Endometrium (tissue), 2 donors: ENCODE measurements around the gene CHD6.

Experiments
- FAIRE-seq: peaks from 2 replicates; lab custom pipeline; 2012; peaks lifted over from hg19 to GRCh38; lab: Jason Lieb, UNC
- donor health status: control.
- donor health status: control.

CHD6 gene

DNA sequence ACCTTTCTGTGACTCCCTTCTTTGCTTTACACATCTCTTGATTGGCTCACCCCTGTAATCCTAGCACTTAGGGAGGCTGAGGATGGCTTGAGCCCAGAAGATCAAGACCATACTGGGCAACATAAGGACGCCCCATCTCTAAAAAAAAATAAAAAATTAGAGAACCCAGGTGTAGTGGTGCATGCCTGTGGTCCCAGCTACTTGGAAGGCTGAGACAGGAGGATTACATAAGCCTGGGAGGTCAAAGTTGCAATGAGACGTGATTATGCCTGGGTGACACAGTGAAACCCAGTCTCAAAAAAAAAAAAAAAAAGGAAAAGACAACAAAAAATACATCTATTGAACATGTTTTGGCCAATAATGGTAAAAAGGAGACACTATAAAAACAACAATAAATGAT, 37.8 kb downstream of the CHD6 start:
- no peak for FAIRE-seq

DNA sequence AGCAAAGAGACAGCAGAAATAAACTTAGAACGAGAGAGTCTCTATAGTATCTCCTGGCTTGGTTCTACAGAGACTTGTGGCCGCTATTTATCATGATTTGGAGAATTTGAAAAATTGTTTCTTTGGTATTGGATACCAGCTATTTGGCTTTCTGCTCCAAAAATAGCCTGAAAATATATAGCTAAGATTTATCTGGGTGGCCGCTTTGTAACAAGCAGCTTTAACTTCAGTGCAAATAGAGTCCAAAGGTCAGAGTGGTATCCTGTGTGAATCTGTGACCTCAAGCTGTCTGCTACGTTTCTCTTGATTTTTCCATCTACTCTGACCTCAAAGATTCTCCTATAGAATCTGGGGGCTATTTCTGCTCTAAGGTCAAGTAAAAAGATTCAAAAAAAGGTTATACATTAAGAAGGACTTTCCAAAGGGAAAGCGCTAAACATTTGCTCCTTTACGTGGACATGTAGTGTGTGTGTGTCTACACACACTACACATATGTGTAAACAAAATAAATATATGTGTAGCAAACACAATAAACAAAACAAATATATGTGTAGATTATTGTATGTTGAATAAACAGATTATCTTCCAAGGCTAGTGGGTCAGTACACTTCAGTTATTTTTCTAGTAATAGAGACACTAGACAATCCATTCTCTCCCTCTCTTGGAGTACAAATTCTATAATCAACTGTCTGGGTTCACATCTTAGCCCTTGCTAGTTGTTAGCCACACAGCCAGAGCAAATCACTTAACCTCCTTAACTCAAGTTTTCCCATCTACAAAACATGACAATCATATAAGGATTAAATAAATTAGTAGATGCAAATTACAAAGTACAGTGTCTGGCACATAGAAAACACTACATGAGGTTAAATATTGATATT, 40.8 kb downstream of the CHD6 start:
- FAIRE-seq = no peak

DNA sequence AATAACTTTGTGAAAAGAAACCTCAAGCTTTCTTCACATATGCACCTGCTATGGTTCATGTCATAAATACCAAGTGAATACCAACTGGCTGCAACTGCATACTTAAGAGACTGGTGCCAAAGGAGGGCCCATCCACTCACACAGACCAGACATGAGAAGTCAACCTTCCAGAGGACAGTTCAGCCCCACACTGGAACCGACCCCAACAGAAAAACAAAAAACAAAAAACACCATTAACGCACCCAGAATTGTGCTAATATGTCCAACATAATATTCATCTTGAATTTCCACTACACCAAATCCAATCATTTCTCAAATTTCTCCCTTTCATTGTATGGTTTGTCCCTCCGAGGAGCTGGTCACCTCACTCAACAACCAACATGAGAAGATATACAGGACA, 42.8 kb downstream of the CHD6 start:
- FAIRE-seq = no peak

DNA sequence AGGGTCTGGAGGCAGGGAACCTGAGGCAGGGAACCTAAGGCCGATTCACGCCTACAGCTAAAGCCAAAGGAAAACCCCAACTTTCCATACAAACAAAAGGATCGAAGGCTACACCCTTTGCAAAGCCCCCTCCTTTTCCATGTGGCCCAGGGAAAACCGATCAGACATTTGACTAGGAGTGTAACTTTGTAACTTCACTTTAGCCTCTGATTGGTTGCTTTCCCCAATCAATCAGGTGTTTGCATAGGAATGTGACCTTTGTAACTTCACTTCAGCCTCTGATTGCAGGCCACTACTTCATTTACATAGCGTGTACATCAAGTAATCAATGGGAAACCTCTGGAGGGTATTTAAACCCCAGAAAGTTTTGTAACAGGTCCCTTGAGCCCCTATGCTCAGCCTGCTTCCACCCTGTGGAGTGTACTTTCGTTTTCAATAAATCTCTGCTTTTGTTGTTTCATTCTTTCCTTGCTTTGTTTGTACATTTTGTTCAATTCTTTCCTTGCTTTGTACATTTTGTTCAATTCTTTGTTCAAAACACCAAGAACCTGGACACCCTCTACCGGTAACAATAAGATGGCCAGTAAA, 43.3 kb downstream of the CHD6 start:
- no peak for FAIRE-seq

DNA sequence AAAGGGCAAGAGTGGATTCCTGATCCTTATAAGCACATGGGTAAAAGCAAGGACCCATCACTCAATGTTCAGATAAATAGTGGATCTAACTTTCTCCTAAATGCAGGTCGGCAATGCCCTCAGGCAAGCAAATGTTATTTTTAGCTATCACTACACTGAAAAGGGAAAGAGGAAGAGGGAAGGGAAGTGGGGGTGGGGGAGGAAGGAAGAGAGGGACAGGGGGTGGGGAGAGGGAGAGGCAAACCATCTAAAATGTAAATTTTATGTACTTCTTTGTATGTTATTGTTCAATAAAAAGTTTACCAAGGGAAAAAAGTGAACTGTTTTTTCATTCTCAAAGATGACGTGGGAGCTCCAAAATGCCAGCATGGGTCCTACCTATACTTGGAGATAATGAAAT, 44.2 kb downstream of the CHD6 start:
- FAIRE-seq = no peak

DNA sequence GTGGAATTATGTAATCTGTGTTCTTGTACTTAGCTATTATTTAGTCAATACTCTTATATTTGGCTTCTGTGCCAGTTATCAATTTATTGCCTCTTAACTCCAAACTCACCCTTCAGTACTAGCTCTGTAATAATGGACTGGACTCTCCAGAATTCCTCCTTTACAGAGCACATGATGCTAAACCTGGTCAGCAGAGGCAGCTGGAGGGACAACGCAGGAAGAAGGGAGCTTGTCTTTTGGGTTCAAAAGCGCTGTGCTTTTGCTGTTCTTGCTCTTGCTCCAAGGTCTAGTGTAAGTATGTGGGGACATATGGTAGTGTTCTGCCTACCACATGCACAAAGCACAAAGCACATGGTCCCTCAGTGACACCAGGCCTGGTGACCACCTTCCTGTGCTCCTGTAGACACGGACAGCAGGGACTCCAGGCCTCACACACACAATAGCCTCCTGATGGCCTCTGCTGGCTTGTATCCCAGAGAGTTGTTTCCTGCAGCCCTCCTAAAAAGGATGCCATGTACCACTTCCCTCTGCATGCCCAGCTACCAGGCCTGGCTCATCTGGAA, 46.1 kb downstream of the CHD6 start:
- no peak for FAIRE-seq

DNA sequence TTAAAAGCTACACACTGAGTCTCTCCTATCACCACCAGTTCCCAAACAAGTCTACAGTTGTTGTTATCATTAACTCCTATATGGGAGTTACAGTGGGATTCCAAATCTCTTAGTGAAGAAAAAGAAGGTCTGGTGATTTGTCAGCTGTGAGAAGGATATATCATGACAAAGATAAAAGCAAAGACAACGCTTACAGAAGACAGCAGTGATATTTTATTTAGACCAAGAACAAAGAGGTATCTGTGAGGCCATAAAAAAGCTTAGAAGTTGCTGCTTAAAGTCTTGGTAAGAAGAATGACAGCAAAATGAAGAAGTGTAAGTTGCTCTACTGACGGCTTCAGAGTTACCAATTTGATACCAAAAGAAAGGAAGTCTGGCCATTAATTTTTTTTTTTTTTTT, 47.2 kb downstream of the CHD6 start:
- FAIRE-seq = no peak

DNA sequence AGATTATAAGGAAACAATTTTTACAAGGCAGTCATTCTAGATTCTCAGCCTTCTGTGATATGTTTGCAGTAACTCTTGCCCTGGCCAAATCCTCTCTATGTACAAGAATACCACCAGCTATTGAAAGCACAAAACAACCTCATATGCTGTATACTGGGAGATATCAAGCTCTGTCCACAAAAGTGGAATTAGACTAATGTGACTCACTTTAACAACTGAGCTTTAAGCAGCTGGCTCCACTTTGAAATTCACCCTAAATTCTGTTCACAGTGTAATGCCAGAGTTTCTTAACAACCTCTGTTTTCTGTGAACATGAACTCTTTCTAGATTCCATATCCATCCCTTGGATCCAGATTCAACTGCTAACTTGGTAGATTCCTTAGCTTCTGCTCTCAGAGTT, 47.6 kb downstream of the CHD6 start:
- no peak for FAIRE-seq

DNA sequence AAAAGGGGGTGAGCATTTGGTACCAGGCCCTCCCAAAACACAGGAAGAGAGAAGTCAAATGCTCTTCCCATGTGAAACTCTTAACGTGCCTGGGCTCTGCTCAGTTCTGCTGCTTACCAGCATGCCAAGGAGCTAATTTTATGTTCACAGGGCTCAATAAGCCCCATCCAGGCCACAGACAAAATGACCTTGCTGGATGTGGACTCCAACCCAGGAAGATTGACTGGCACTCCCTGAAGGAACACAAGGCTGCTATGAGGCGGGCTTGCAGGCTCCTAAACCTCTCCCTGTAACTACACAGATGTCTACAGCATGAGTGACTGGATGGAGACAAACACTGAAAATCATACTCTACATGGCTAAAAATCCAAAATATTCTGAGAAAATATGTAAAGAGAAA, 50.6 kb downstream of the CHD6 start:
- FAIRE-seq = no peak

DNA sequence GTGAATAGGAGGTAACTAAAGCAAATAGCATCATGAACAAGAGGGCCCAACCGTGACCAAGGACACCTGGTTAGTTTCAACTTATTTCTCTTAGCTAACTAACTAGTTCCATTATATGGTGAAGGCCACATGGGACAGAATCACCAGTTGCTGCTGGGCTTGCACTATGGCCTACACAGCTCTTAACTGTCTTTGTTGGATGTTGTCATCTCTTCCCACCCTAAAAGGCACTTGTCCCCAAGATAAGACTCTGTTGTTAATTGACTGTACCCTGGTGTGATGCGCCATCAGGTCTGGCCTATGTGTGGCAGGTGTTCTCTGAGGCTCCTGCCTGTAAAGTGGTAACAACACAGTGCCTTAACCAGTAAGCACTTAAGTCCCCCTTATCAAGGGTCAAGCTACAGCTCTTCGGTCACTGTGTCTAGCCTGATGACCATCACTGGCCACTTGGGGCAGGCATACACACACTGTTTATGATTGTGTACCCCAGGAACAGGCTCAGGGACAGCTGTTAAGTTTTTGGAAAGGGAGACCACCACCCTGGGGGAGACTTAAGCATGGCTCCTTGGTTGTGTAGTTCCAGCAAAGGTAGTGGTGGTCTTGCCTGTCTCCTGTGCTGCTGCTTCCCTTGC, 51.2 kb downstream of the CHD6 start:
- FAIRE-seq = no peak

DNA sequence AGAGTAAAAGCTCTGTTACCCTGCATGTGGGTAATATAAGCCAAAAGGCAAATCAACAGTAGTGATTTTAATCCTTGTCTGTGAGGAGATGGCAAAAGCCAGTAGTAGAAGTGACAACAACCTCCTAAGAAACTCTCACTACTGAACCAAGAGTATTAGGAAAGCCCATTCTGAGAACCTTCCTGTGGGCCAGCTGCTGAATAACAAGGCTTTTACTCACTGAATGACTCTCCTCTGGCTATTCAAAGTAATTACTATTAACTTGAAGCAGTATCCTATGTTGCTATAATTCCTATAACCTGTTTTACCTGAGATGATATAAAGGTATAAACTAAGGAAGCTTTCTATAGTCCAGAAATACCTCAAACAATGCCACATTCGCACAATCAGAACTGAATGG, 55.1 kb downstream of the CHD6 start:
- FAIRE-seq = no peak

DNA sequence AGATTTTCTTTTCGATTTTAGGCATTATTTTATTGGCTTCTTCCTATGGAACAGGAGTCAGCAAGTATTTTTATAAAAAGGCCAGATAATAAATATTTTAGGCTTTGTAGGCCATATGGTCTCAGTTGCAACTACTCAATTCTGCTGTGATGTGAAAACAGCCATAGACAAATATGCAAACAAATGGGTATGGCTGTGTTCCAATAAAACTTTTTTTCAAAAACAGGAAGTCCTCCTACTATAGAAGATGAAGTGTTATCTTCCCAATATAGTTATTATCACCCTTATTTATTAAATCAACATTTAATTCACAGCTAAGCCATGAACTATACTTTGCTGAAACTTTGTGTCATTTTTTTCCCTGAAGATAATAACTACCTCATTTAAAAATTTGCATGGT, 57.2 kb downstream of the CHD6 start:
- FAIRE-seq = no peak

DNA sequence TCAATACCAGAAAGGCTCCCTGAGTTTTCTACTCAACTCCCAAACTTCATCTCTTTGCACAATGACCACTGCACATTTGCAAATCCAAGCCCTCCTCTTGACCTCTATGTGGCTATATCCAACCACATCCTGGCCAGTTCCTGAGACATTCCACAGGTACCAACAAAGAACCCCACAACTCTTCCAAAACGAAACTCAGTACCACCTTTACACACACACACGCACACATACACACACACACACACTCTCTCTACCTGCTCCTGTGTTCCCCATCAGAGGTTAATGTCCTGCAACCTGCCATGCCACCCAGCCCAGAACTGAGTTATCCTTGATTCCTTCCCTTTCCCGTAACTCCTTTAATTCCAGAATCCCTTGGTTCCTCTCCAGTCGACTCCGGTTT, 58.5 kb downstream of the CHD6 start:
- FAIRE-seq = no peak

DNA sequence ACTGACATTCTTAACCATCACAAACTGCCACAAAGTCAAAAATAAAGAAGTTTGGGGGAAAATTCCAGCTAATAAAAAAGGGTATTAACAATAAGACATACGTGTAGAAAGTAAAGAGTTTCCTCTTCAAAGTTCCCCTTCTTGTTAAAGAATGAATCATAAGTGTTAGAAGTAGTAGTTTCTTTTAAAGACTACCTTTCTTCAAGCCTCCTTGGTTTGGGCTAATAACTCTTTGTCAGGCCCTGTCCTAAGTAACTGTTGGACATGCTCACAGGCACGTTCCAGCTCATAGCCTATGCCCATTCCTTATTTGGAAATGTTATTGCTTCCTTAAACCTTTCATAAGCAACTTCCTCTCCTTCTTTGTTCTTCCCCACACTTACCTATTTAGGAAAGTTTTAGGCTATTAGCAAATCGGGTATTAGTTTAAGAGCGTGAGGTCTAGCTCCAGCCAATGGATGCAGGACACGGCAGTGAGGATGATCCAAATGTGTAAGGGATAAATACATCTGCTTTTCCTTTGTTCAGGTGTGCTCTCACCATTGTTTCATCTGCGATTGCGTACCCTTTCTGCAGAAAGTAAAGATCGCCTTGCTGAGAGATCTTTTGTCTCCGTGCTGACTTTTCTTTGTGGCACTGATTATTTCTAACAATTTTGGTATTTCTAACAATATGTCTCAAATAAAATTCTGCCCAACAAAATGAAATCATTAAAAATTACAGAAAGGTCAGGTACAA, 64.9 kb downstream of the CHD6 start:
- no peak for FAIRE-seq

DNA sequence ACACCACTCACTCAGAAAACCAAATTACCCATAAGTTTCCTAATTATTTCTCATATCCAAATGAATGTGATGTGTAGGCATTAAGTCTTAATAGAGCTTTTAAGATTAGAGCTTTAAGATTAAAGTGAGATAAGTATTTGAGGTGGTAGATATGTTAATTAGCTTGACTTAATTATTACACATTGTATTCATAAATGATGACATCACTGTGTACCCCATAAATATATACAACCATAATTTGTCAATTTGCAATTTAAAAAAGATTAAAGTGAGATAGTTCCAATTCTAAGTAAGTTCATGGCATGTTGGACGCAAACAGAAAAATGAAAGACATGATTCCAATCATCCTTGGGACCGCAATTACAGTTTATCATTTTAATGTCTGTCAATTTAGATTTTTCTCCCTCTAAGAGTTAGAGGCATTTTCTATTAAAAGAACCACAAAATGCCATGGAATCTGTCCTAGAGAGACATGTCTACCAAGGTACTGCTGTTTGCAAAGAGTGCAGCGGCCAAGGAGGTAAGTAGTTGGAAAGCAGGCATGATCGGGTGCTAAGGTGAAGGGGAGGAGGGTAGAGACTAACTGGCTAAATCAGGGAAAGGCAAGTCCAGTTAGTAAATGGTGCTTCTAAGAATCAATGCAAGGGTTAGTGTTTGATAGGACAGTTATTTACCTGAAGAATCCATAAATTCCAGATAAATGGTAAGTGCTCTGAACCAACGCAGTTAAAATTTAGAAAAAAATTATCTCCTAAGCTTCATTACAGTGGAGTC, 65.7 kb downstream of the CHD6 start:
- no peak for FAIRE-seq

DNA sequence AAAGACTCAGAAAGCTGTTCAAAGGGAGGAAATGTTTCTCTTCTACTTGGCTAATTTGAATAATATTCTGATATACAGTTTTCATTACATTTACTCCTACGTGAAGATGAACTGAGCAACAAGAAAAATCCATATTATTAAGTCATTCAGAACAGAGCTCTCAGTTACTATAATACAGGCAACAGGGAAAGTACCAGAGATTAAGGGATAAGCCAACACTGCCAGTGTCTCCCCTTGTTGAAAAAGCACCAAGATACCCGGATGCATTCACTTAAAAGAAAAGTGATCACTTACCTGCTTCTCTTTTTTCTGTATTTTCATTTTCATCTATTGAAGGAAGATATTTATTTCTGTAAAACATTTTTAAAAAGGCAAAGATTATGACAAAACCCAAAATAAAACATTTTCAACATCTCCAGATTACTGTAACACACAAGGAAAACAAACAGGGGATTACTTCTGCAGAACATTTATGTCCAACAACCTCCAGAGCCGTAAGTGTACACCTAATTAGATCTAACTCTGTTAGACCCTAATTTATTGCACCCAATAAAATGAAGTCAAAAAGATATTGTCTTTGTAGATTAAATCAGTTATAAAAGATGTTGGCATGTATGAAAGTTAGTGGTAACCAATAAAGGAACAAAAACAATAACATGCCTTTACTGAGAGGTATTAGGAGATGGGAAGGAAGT, 67.0 kb downstream of the CHD6 start:
- FAIRE-seq = no peak

DNA sequence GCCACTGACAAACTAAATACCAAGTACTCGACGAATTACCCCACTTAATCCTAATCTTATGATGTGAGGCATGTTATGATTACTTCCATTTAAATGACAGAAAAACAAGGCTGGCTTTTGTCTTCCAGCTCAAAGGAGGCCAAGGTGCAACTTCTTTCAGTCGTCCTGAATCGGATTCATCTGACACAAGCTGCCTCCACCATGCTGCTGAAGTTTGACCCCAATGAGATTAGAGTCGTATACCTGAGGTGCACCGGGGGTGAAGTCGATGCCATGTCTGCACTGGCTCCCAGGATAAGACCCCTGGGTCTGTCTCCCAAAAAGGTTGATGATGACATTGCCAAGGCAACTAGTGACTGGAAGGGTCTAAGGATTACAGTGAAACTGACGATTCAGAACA, 71.0 kb downstream of the CHD6 start:
- FAIRE-seq = no peak

DNA sequence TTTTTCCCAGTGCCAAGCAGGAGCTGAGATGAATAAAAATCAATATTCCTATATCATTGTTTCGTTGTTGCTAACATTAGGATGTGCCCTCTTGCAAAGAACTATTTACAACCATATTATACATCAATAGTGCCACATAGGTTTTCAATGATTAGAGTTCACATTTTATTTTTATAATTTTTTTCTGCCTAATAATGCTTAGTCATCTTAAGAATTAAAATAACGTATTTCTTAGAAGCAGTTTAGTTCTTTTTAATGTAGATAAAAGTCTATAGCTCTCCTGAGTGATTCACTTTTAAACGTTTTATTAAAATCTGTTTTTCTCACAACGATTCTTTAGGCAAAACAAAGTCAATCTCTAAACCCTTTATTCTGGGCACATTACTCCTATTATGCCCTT, 71.6 kb downstream of the CHD6 start:
- no peak for FAIRE-seq

DNA sequence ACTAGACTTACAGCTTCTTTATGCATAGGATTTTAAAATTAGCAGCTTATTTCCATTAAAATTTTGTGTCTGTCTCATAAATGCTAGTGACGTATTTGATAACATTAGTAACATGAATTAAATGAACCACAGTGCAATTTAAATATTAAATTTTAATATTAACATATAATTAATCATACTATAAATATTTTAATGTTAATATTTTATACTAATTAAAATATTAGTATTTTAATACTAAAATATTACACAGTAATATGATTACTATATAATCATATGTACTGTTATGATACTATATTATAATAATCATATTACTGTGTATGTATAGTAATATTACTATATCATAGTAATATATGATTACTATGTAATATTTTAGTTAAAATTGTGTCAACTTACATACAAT, 73.7 kb downstream of the CHD6 start:
- FAIRE-seq = peak; percentile 84

DNA sequence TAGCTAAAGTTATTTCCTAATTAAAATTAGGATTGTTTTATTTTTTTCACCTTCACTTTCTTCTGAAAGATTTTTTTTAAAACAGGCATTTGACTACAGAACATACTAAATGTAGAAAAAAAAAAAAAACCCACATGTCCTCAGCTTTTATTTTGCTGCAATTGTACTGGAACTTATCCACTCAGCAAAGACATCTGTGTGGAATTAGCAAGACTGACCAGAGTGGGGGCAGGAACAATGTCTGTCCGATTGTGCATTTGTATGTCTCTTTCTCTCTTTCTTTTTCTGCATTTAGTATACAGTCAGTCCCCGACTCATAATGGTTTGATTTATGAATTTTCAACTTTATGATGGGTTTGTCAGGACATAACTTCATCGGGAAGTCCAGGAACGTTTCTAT, 77.3 kb downstream of the CHD6 start:
- FAIRE-seq = peak; percentile 59

DNA sequence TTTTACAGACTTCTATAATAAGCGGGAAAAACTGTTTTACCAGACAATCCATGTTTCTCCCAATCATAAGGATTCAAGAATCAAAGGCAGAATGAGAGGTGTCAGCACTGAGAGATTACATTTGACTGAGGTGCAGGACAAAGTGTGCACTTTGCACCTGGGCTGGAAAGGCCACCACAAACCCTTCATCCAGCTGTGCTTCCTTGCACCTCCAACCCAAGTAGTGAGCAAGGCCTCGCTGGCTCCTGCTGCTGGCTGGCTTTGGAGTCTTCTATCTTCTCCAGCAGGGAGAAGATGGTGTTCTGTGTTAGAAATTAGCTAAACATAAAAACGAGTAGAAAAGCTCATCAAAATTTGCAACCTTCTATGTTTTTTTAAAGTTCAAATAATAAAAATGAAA, 77.7 kb downstream of the CHD6 start:
- FAIRE-seq = no peak
